Stimulated activated naive B cell treated with anti-CD40 and anti-IgM and Interleukin-4, amounts not matched to agents 10 μg/mL and 1 μg/mL and 100 μg/mL, for 72 hours (primary cell): Measurements from ENCODE around the gene YES1.
"Not testable (repeated sequence)": the region's sequence is repeated elsewhere in the genome, so short reads cannot be mapped to it uniquely, and the experiment has no call there.

Experiments
- ATAC-seq, 2 donors: fragments of 150-1000 bp; cut with Tn5 transposase; replicated peaks; 2 replicates each; pipeline ENCODE4 v1.10.0; 2021; ENCODE audit warnings: moderate library complexity in 1 of 2
- DNase-seq: peaks from one replicate; pipeline ENCODE4 v3.0.0; 2021
- H3K27ac Mint-ChIP-seq: one replicate; pipeline ENCODE4 v1.8.0; 2022; ENCODE audit warnings: mild to moderate bottlenecking, mixed read lengths
- H3K27me3 Mint-ChIP-seq, 2 donors: one replicate each; pipeline ENCODE4 v1.8.0; 2022; ENCODE audit warnings: mixed read lengths in 2 of 2
- H3K36me3 Mint-ChIP-seq, 2 donors: one replicate each; pipeline ENCODE4 v1.8.0; 2022; ENCODE audit warnings: mixed read lengths in 2 of 2, mild to moderate bottlenecking in 1 of 2
- H3K4me1 Mint-ChIP-seq, 2 donors: one replicate each; pipeline ENCODE4 v1.8.0; 2022; ENCODE audit warnings: mixed read lengths in 2 of 2, mild to moderate bottlenecking in 1 of 2
- H3K4me3 Mint-ChIP-seq, 2 donors: one replicate each; pipeline ENCODE4 v1.8.0; 2022; ENCODE audit warnings: mild to moderate bottlenecking in 2 of 2, mixed read lengths in 2 of 2, moderate library complexity in 1 of 2
- H3K9me3 Mint-ChIP-seq, 2 donors: one replicate each; pipeline ENCODE4 v1.8.0; 2022; ENCODE audit warnings: mixed read lengths in 2 of 2, mild to moderate bottlenecking in 1 of 2

YES1 gene

DNA sequence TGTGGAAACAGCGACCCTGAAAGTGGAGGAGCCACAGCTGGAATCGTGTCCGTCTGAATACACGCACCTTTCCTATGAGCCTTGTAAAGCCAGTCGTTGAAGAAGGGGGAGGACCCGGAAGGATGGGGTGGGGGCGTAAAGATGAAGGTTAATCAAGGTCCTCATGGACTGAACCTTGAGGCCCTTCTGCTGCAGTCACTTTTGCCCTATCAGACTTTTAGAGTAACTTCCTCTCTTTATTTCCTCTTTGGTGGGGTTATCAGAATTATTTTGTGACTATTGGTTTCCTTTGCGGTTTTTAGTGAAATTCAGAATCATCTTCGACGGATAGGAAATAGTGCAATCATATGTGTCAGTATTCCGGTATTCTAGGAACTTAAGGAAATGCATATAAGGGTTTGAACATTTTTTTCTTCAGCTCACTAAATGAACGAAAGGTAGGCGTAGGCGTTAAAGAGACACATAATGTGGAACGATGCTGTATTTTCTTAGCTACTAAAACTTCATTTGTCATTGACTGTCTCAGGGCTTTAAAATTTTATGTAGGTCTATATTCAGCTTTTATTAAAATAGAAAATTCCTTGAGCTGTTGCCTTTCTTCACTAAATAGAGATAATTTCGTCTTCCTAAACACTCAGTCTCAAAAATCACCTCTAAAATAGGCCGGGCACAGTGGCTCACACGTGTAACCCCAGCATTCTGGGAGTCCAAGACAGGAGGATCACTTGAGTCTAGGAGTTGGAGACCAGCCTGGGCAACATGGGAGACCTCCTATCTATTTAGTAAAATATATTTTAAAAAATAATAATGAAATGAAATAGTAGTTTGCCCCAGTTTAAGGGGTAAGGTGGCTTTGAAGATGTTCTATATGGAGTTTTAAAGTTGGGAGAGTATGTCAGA lies 1.4 kb upstream of the YES1 start:
- H3K27ac Mint-ChIP-seq: peak overlapping the region; percentile 94
- peak; percentile 58 to 72 for ATAC-seq
- peaks cover 5 to 8% of the 10 kb centered on the region in 2 donors for H3K36me3 Mint-ChIP-seq
- peaks cover 4 to 6% of the 10 kb centered on the region in 2 donors for H3K9me3 Mint-ChIP-seq
- peaks cover 14 to 26% of the 10 kb centered on the region in 2 donors for H3K4me1 Mint-ChIP-seq
- peaks cover 61 to 70% of the 10 kb centered on the region in 2 donors for H3K27me3 Mint-ChIP-seq
- no peak for DNase-seq
- H3K4me3 Mint-ChIP-seq: peak overlapping the region; percentile 83 to 87

- Mint-ChIP-seq H3K36me3 (peaks cover 5 to 8% of the 10 kb centered on the region in 2 donors), H3K9me3 (peaks cover 4 to 6% of the 10 kb centered on the region in 2 donors), H3K27ac (peak overlapping the region; percentile 94), H3K4me3 (peak overlapping the region; percentile 83 to 87), H3K27me3 (peaks cover 59 to 66% of the 10 kb centered on the region in 2 donors), H3K4me1 (peaks cover 14 to 26% of the 10 kb centered on the region in 2 donors)
- DNase-seq: peak; percentile 24
- peak; percentile 57 to 61 for ATAC-seq
Measured at GRCh38 chr18:812376-813171, 532 bp upstream of the YES1 start.

DNA sequence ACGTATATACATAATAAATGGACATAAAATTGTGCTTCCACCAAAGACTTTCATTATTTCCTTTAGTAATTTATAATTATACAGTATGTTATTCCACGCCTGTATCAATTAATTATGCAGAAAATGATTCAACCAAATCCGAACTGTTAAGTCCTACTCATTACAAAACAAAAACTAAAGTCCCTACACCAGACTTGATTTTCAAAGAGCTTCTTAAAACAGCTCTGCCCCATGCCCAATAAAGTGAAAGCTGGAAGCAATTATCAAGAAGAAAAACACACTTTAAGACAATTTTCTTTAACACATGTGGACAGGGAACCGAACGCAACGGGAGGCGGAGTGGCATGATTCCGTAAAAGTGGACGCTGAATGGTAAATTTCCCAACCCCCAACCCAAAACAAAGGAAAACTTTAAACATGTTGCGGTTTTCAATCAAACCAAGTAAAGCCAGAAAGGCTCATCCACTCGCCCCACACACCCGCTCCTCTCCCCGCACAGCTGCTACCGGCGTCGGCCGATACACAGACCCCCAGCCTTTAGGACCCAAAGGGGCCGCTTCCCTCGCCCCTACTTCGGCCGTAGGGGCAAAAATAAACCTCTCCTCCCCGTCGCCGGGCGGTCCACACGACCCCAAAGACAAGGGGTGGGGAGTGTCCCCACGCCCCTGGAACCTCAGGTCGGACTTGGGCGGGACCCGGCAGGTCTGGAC lies 705 bp downstream of the YES1 start:
- Mint-ChIP-seq H3K27ac (peak overlapping the region; percentile 77), H3K36me3 (peaks cover 5 to 8% of the 10 kb centered on the region in 2 donors), H3K27me3 (peaks cover 55 to 66% of the 10 kb centered on the region in 2 donors), H3K4me1 (peaks cover 14 to 26% of the 10 kb centered on the region in 2 donors), H3K4me3 (peak overlapping the region; percentile 79 to 82), H3K9me3 (peaks cover 4 to 6% of the 10 kb centered on the region in 2 donors)
- ATAC-seq (peak in 1 of 2 donors; percentile 6), DNase-seq (no peak)

GRCh38 chr18:809985-810642 lies 1.9 kb downstream of the YES1 start:
- peak in 1 of 2 donors; percentile 16 for ATAC-seq
- Mint-ChIP-seq H3K4me3 (no peak overlapping the region), H3K36me3 (peaks cover 5 to 8% of the 10 kb centered on the region in 2 donors), H3K4me1 (peaks cover 14 to 32% of the 10 kb centered on the region in 2 donors), H3K9me3 (peaks cover 4 to 6% of the 10 kb centered on the region in 2 donors), H3K27ac (no peak overlapping the region), H3K27me3 (peaks cover 45 to 60% of the 10 kb centered on the region in 2 donors)
- DNase-seq: no peak

DNA sequence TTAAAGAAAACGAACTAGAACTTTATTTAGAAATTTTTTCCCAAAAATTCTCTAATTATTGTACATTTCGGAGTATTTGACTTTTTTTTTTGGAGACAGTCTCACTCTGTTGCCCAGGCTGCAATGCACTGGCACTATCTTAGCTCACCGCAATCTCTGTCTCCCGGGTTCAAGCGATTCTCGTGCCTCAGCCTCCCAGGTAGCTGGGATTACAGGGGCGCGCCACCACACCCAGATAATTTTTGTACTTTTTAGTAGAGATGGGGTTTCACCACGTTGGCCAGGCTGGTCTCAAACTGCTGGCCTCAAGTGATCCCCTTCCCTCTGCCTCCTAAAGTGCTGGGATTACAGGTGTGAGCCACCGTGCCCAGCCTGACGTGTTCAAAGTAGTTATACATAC lies 2.8 kb downstream of the YES1 start:
- H3K9me3 Mint-ChIP-seq: not testable (repeated sequence)

GRCh38 chr18:808502-808901 lies 3.5 kb downstream of the YES1 start:
- no peak overlapping the region for H3K27ac Mint-ChIP-seq
- H3K9me3 Mint-ChIP-seq: peaks cover 4 to 6% of the 10 kb centered on the region in 2 donors
- H3K36me3 Mint-ChIP-seq: peaks cover 5 to 8% of the 10 kb centered on the region in 2 donors
- ATAC-seq: no peak
- no peak for DNase-seq
- peaks cover 14 to 29% of the 10 kb centered on the region in 2 donors for H3K4me1 Mint-ChIP-seq
- peaks cover 40 to 54% of the 10 kb centered on the region in 2 donors for H3K27me3 Mint-ChIP-seq
- no peak overlapping the region for H3K4me3 Mint-ChIP-seq

More for the DNA sequence above, 2.8 kb downstream of the YES1 start:
- not testable (repeated sequence) for H3K27ac Mint-ChIP-seq, ATAC-seq, DNase-seq, H3K4me3 Mint-ChIP-seq, H3K36me3 Mint-ChIP-seq
- H3K4me1 Mint-ChIP-seq: peaks cover 14 to 32% of the 10 kb centered on the region in 2 donors
- peaks cover 40 to 54% of the 10 kb centered on the region in 2 donors for H3K27me3 Mint-ChIP-seq

- Mint-ChIP-seq H3K9me3 (peaks cover 4 to 5% of the 10 kb centered on the region in 2 donors), H3K36me3 (peaks cover 5 to 8% of the 10 kb centered on the region in 2 donors), H3K4me1 (peaks cover 12 to 25% of the 10 kb centered on the region in 2 donors), H3K27me3 (peaks cover 44 to 50% of the 10 kb centered on the region in 2 donors), H3K4me3 (no peak overlapping the region), H3K27ac (no peak overlapping the region)
- ATAC-seq: no peak
- DNase-seq: no peak
Measured at GRCh38 chr18:808086-808485, 4.0 kb downstream of the YES1 start.

GRCh38 chr18:805755-806110 lies 6.3 kb downstream of the YES1 start:
- H3K9me3 Mint-ChIP-seq: no peaks in the 10 kb centered on the region
- no peak overlapping the region for H3K27ac Mint-ChIP-seq
- no peak for ATAC-seq

GRCh38 chr18:805008-805754 lies 6.9 kb downstream of the YES1 start:
- Mint-ChIP-seq H3K4me3 (no peak overlapping the region), H3K27ac (no peak overlapping the region), H3K9me3 (no peaks in the 10 kb centered on the region), H3K36me3 (no peaks in the 10 kb centered on the region), H3K4me1 (peaks cover 0 to 10% of the 10 kb centered on the region in 2 donors), H3K27me3 (peaks cover 44 to 47% of the 10 kb centered on the region in 2 donors)
- ATAC-seq: no peak
- DNase-seq: no peak

More at GRCh38 chr18:805755-806110, 6.3 kb downstream of the YES1 start:
- DNase-seq: no peak
- Mint-ChIP-seq H3K4me3 (no peak overlapping the region), H3K27me3 (peaks cover 40 to 43% of the 10 kb centered on the region in 2 donors), H3K4me1 (peaks cover 0 to 11% of the 10 kb centered on the region in 2 donors), H3K36me3 (no peaks in the 10 kb centered on the region)

DNA sequence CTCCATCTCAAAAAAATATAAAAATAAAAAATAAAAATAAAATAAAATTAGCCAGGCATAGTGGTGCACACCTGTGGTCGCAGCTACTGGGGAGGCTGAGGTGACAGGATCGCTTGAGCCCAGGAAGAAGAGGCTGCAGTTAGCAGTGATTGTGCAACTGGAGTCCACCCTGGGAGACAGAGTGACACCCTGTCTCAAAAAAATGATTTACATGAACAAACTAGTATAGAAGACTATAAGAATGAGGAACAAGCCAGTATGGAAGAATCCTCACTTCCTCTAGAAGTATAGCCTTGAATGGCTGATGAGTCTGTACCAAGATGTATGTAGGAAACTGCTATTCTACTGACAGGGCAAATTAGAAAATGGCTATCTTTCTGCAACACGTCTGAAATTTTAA lies 10.9 kb downstream of the YES1 start:
- Mint-ChIP-seq H3K27ac (no peak overlapping the region), H3K27me3 (peaks cover 29 to 41% of the 10 kb centered on the region in 2 donors), H3K4me1 (peaks cover 0 to 5% of the 10 kb centered on the region in 2 donors), H3K36me3 (no peaks in the 10 kb centered on the region), H3K9me3 (no peaks in the 10 kb centered on the region), H3K4me3 (no peak overlapping the region)
- ATAC-seq: peak in 1 of 2 donors; percentile 38
- DNase-seq: no peak

DNA sequence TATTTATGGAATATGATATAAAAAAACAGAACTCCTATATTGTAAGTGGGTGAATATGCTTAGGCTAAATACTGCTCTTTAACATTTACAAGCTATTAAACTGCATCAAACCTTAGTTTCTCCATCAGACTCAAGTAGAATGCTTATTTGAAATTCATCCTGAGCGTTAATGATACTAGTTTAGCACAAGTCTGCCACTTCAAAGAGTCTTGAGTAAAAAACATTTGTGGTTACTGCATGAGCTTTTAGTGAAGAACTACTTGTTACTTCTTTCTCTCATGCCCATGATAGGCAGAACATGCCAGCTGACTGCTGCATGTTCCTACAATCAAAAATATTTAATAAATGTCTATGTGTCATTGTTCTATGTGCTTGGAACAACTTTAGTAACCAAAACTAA lies 12.1 kb downstream of the YES1 start:
- no peak for ATAC-seq
- H3K4me1 Mint-ChIP-seq: no peaks in the 10 kb centered on the region
- H3K36me3 Mint-ChIP-seq: no peaks in the 10 kb centered on the region
- no peaks in the 10 kb centered on the region for H3K9me3 Mint-ChIP-seq
- peaks cover 36 to 46% of the 10 kb centered on the region in 2 donors for H3K27me3 Mint-ChIP-seq
- H3K27ac Mint-ChIP-seq: no peak overlapping the region
- DNase-seq: no peak
- no peak overlapping the region for H3K4me3 Mint-ChIP-seq

DNA sequence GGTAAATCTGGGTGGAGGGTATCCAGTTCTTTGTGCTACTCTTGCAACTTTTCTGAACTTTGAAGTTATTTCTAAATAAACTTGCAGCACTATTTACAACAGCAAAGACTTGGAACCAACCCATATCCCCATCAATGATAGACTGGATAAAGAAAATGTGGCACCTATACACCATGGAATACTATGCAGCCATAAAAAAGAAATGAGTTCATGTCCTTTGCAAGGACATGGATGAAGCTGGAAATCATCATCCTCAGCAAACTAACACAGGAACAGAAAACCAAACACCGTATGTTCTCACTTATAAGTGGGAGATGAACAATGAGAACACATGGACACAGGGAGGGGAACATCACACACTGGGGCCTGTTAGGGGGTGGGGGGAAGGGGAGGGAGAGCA lies 16.7 kb downstream of the YES1 start:
- H3K4me1 Mint-ChIP-seq: not testable (repeated sequence)

GRCh38 chr18:789397-789796 lies 22.6 kb downstream of the YES1 start:
- no peak overlapping the region for H3K27ac Mint-ChIP-seq

More for the DNA sequence above, 16.7 kb downstream of the YES1 start:
- DNase-seq, H3K9me3 Mint-ChIP-seq, H3K27ac Mint-ChIP-seq, H3K4me3 Mint-ChIP-seq, H3K36me3 Mint-ChIP-seq, ATAC-seq: not testable (repeated sequence)
- peaks cover 26 to 43% of the 10 kb centered on the region in 2 donors for H3K27me3 Mint-ChIP-seq

More at GRCh38 chr18:789397-789796, 22.6 kb downstream of the YES1 start:
- H3K36me3 Mint-ChIP-seq: no peaks in the 10 kb centered on the region
- DNase-seq: no peak
- ATAC-seq: no peak
- no peaks in the 10 kb centered on the region for H3K9me3 Mint-ChIP-seq
- no peaks in the 10 kb centered on the region for H3K4me1 Mint-ChIP-seq
- H3K4me3 Mint-ChIP-seq: no peak overlapping the region
- H3K27me3 Mint-ChIP-seq: peaks cover 4 to 13% of the 10 kb centered on the region in 2 donors
